HCT116 (cell line): ENCODE measurements around the gene NDUFA8. TPM values are rescaled to one million over a fixed set of nuclear protein-coding genes. Genes with fewer than 3 reads are reported as not detected.

Experiments
- ATAC-seq: fragments of 200-7000 bp; cut with Tn5 transposase; 2 replicates; pipeline ENCODE4 v1.9.1; 2020; ENCODE audit warnings: mild to moderate bottlenecking, moderate library complexity
- BruUV-seq: library from RNA; stranded (reverse); fragments of 400-500 nt; replicated peaks from 2 replicates; lab custom pipeline; 2021; lab: Mats Ljungman, UMichigan
- CTCF ChIA-PET: fragments of 300-600 bp; sonication (Branson Sonifier 250); formaldehyde crosslinking; loops from one replicate; lab custom pipeline; 2021; ENCODE audit warnings: antibody characterized with exemption; lab: Charles Lee
- POLR2A ChIA-PET: fragments of 300-600, 350-600 bp; sonication (Branson Sonifier 250); formaldehyde crosslinking; loops from one replicate; lab custom pipeline; 2021; ENCODE audit warnings: antibody characterized with exemption; lab: Charles Lee
- RAD21 ChIA-PET, 2 experiments: fragments of 300-600 bp; sonication (Branson Sonifier 250); formaldehyde crosslinking; loops; one replicate each; lab custom pipeline; 2023; ENCODE audit warnings: low total read pairs in 2 of 2; ENCODE audit not compliant: uncharacterized antibody in 2 of 2, unreplicated experiment in 2 of 2, low non-redundant PET in 1 of 2; lab: Charles Lee
- DNase-seq: peaks from one replicate; pipeline ENCODE4 v3.0.0-alpha.2; 2010; ENCODE audit warnings: low read depth, low spot score
- H2AFZ ChIP-seq: fragments of 200-600 bp; shearing (Covaris generic), sonication (generic); 2 replicates; pipeline ENCODE4 v1.6.1; 2017; ENCODE audit warnings: low read depth, mixed run types, mixed read lengths, antibody characterized with exemption, low read length; ENCODE audit not compliant: poor library complexity, severe bottlenecking
- H3K27ac ChIP-seq: 2 replicates; pipeline ENCODE4 v1.5.1; 2012; ENCODE audit warnings: low read depth, low read length
- H3K27me3 ChIP-seq: fragments of 200-600 bp; sonication (generic); 2 replicates; pipeline ENCODE4 v1.6.1; 2016; ENCODE audit warnings: mixed run types, low read length, mixed read lengths; ENCODE audit not compliant: insufficient read depth
- H3K36me3 ChIP-seq, 2 experiments: fragments of 200-500 bp in 1 of 2; fragments of 200-600 bp in 1 of 2; sonication (Bioruptor generic) in 1 of 2; sonication (generic) in 1 of 2; 2 replicates each; pipeline versions ENCODE4 v1.5.1 to v1.6.1; 2014 to 2016; ENCODE audit warnings: low read length in 2 of 2, inconsistent platforms in 1 of 2, mixed read lengths in 1 of 2, mixed run types in 1 of 2; ENCODE audit not compliant: insufficient read depth in 2 of 2, control insufficient read depth in 1 of 2
- H3K4me1 ChIP-seq, 2 experiments: fragments of 200-600 bp in 1 of 2; sonication (generic) in 1 of 2; 2 replicates each; pipeline versions ENCODE4 v1.5.1 to v1.6.1; 2012 to 2017; ENCODE audit warnings: low read length in 2 of 2, inconsistent platforms in 1 of 2, mild to moderate bottlenecking in 1 of 2, mixed read lengths in 1 of 2, mixed run types in 1 of 2, moderate library complexity in 1 of 2; ENCODE audit not compliant: insufficient read depth in 2 of 2, control insufficient read depth in 1 of 2
- H3K4me2 ChIP-seq: fragments of 200-600 bp; sonication (generic); 2 replicates; pipeline ENCODE4 v1.6.1; 2017; ENCODE audit warnings: mixed run types, low read length, mixed read lengths
- H3K4me3 ChIP-seq, 2 experiments: fragments of 200-600 bp in 1 of 2; sonication (generic) in 1 of 2; replicated peaks in 1 of 2; 2 replicates each; pipeline ENCODE4 v1.5.1; 2011 to 2016; ENCODE audit warnings: low read length in 2 of 2, control low read depth in 1 of 2, low read depth in 1 of 2, mild to moderate bottlenecking in 1 of 2, mixed read lengths in 1 of 2, mixed run types in 1 of 2
- H3K79me2 ChIP-seq: fragments of 200-600 bp; sonication (generic); 2 replicates; pipeline ENCODE4 v1.6.1; 2017; ENCODE audit warnings: mild to moderate bottlenecking, mixed run types, low read length, moderate library complexity, mixed read lengths; ENCODE audit not compliant: insufficient read depth
- H3K9ac ChIP-seq: fragments of 200-600 bp; sonication (generic); 2 replicates; pipeline ENCODE4 v1.6.1; 2016; ENCODE audit warnings: low read length, mixed read lengths
- H3K9me2 ChIP-seq: fragments of 200-600 bp; sonication (generic), shearing (Covaris generic); 2 replicates; pipeline ENCODE4 v1.6.1; 2017; ENCODE audit warnings: mixed run types, mild to moderate bottlenecking, moderate library complexity; ENCODE audit not compliant: insufficient read depth
- H3K9me3 ChIP-seq, 2 experiments: fragments of 200-500 bp in 1 of 2; fragments of 200-600 bp in 1 of 2; sonication (Bioruptor generic) in 1 of 2; sonication (generic) in 1 of 2; 2 replicates each; pipeline ENCODE4 v1.6.1; 2014 to 2017; ENCODE audit warnings: low read length in 2 of 2, mixed read lengths in 2 of 2, inconsistent platforms in 1 of 2, low read depth in 1 of 2, mild to moderate bottlenecking in 1 of 2, mixed run types in 1 of 2, moderate library complexity in 1 of 2; ENCODE audit not compliant: control insufficient read depth in 1 of 2, insufficient read depth in 1 of 2
- H4K20me1 ChIP-seq: fragments of 200-600 bp; sonication (generic), shearing (Covaris generic); 2 replicates; pipeline ENCODE4 v1.6.1; 2017; ENCODE audit warnings: mixed run types, mild to moderate bottlenecking, moderate library complexity; ENCODE audit not compliant: insufficient read depth
- CEBPB ChIP-seq: IDR thresholded peaks from 2 replicates; pipeline ENCODE4 v1.6.1; 2012; ENCODE audit warnings: low read depth
- ELF1 ChIP-seq: IDR thresholded peaks from 2 replicates; pipeline ENCODE4 v1.6.1; 2012; ENCODE audit warnings: low read depth, borderline replicate concordance
- FOSL1 ChIP-seq: IDR thresholded peaks from 2 replicates; pipeline ENCODE4 v1.6.1; 2012; ENCODE audit warnings: low read depth
- SIN3A ChIP-seq: IDR thresholded peaks from 2 replicates; pipeline ENCODE4 v1.6.1; 2012; ENCODE audit warnings: low read depth
- SRF ChIP-seq: IDR thresholded peaks from 2 replicates; pipeline ENCODE4 v1.6.1; 2012; ENCODE audit warnings: low read depth
- intact Hi-C: fragments of 100-400 bp; cut with micrococcal nuclease; formaldehyde crosslinking; loops from 2 replicates; pipeline ENCODE4 v1.10.0; 2022
- total RNA-seq: library from RNA; stranded (reverse); gene quantifications from one replicate; pipeline ENCODE4 v1.2.1, GENCODE V29; 2021; ENCODE audit not compliant: unreplicated experiment

The NDUFA8 gene
- total RNA-seq, 1 experiment from 2014 or later: 84.5 TPM

GRCh38 chr9:122128007-122128968, 31.3 kb downstream of the NDUFA8 start (continued):
- TF ChIP-seq SRF: no peak
- TF ChIP-seq FOSL1: no peak

- Histone ChIP-seq H3K9me2 (no peaks in the 10 kb centered on the region), H4K20me1 (no peaks in the 10 kb centered on the region), H3K4me2 (no peak overlapping the region), H3K27ac (no peak overlapping the region), H3K79me2 (no peaks in the 10 kb centered on the region), H3K36me3 (no peaks in the 10 kb centered on the region), H3K4me1 (peaks cover 0 to 12% of the 10 kb centered on the region in 2 experiments; a peak in 1 of 4 replicates), H2AFZ (no peak overlapping the region), H3K9ac (no peak overlapping the region), H3K9me3 (no peaks in the 10 kb centered on the region), H3K4me3 (no peak overlapping the region), H3K27me3 (no peaks in the 10 kb centered on the region)
- DNase-seq (no peak), ATAC-seq (no peak)
- ChIA-PET RAD21 (no interaction called here), CTCF (interaction anchor here (8.5 to 9.5 kb wide), 2 partner anchors 29 to 223 kb away, joined by 169 to 229 read pairs; no protein-coding TSS in a partner anchor), POLR2A (no interaction called here)
- BruUV-seq: no TSS peak
- intact Hi-C loops: loop anchor here (10.0 kb wide), 1 partner anchor 1227 kb away; the partner anchor contains the start of gene CRB2
- TF ChIP-seq CEBPB (no peak), FOSL1 (no peak), ELF1 (no peak), SIN3A (no peak)
Observed at GRCh38 chr9:122127396-122127798, 32.2 kb downstream of the NDUFA8 start.
